GM10266 (cell line): ENCODE results near the gene POLR3F.

Source experiments
- DNase-seq: peaks from one replicate; pipeline ENCODE4 v3.0.0; 2012; ENCODE audit errors: extremely low spot score
- CTCF ChIP-seq: IDR thresholded peaks from 2 replicates; pipeline ENCODE4 v1.5.1; 2012; ENCODE audit warnings: mild to moderate bottlenecking, low read depth; ENCODE audit not compliant: control insufficient read depth, insufficient read depth; ENCODE audit errors: missing control alignments

The POLR3F gene

GRCh38 chr20:18533978-18534644 is 66.9 kb downstream of the POLR3F start:
- no peak for DNase-seq
- TF ChIP-seq CTCF = no peak
